Measurements from ENCODE around the gene GM2A.

GM2A gene

GRCh38 chr5:151221574-151221973 is 31.4 kb upstream of the GM2A start:
- in situ Hi-C loops (cut with HindIII; ENCODE audit: low sequenced_read_pairs) = no loop called here
- no peak for DNase-seq (ENCODE audit: low read depth, low spot score)

DNA sequence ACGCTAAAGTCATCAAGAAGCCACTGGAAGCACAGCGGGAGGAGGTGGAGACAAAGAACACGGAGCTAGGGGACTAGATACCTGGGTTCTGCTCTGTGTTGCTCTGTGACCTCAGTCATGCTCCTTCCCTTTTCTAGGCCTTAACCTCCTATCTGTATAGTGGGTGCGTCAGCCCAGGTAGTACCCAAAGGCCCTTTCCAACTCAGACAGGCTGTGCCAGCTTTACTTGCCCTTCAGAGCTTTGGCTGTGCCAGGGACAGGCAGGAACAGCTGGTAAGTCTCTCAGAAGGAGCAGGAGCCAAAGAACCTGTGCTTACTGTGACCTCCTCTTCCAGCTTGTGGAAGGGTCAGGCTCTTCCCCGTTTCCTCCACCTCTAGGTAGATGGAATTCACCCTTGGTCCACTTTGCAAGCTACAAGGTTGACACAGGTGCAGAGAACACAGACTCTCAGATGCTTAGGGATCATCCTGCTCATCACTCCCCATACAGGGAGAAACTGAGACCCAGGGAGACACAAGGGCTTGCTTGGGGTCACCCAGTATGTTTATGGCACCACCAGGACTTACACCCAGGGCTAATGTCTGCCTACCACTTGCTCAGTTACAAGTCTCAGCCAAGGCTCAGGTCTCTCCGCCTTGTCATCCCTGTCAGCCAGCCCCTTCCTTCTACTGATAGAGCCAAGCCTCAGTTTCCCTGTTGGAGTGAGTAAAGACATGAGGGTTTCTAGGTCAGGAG is 30.8 kb upstream of the GM2A start:
- no peak for DNase-seq (ENCODE audit: low read depth, low spot score)
- no peak overlapping the region for H3K4me3 ChIP-seq (ENCODE audit: low read depth, low read length)
- in situ Hi-C loops (cut with HindIII; ENCODE audit: low sequenced_read_pairs) = no loop called here
- TF ChIP-seq CTCF (IDR thresholded peaks at IDR 0.05; ENCODE audit: low read depth, low read length) = no peak

More at GRCh38 chr5:151221574-151221973, 31.4 kb upstream of the GM2A start:
- no peak overlapping the region for H3K4me3 ChIP-seq (ENCODE audit: low read depth, low read length)
- TF ChIP-seq CTCF (IDR thresholded peaks at IDR 0.05; ENCODE audit: low read depth, low read length) = no peak

DNA sequence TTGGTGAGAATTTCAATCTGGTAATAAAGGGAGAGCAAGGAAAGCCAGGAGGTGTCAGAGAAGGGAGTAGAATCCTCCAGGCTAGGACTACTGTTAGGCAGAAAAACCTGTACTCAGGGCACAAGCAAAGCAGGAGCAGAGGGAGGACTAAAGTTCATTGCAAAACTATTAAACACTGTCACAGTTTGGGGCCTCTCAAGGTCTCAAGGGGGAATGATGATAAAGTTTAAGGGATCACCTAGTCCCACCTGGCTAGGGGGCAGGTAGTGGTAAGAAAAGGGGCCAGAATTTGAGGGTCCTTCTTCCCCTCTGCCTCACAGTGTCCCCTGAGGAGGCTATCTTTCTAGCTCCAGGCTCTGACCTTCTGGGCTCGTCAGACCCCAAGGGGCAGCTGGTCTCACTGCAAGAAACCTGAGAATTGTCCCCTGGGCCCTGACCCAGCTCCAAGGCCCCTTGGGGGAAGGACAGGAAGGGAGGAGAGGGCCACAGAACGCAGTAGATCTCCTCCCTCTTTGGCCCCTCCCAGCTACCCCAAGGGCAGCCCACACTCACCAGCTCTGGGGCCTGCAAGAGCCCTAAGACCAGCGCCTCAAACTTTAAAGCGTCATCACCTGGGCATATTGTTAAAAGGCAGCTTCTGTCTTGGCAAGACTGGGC is 30.1 kb upstream of the GM2A start:
- in situ Hi-C loops (cut with HindIII; ENCODE audit: low sequenced_read_pairs) = no loop called here
- peak overlapping the region; percentile 50 for H3K4me3 ChIP-seq (ENCODE audit: low read depth, low read length)
- no peak for TF ChIP-seq CTCF (IDR thresholded peaks at IDR 0.05; ENCODE audit: low read depth, low read length)
- no peak for DNase-seq (ENCODE audit: low read depth, low spot score)

DNA sequence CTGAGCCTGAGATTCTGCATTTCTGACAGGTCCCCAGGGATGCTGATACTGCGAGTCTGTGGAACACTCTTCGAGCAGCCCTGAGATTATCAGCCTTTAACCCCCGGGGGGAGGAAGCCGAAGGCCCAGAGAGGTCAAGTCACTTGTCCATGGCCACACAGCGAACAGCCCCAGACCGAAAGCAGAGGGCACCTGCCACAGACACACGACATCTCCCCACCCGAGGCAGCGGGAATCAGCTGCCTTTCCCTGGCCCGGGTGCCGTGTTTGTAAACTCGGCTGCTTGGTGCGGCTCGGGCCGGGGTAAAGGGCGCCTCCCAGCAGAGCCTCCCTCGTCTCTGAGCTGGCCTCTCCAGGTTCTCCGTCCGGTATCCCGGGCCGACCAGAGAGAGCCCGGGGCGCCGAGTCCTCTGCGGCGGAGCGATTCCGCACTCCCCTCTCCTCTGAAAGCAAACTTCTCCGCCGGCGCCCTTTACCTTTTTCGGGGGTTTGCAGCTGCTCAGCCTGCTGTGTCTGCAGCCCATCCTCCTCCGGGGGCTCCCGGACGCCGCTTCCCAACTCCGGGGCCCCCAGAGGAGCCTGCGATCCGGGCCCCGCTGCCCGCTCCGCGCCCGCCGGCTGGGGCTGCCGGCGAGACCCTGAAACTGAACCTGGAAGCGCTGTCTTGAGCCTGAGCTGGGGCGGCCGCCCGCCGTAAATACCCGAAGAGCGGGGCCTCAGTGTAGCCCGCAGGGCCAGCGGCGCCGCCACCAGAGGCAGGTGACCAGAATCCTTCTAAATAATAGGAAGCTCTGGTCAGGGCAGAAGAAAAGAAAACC is 29.3 kb upstream of the GM2A start, which contains the start of gene CCDC69:
Gene CCDC69, minus strand, starts transcription at position 646 of the 818 bp plus-strand sequence. Its CDS starts 122 bp downstream, at position 524.
- DNase-seq (ENCODE audit: low read depth, low spot score) = peak; percentile 73
- peak; percentile 11 for TF ChIP-seq CTCF (IDR thresholded peaks at IDR 0.05; ENCODE audit: low read depth, low read length)
- in situ Hi-C loops (cut with HindIII; ENCODE audit: low sequenced_read_pairs) = no loop called here
- H3K4me3 ChIP-seq (ENCODE audit: low read depth, low read length) = peak within 1 kb of the TSS; percentile 50

- in situ Hi-C loops (cut with HindIII; ENCODE audit: low sequenced_read_pairs) = no loop called here
- TF ChIP-seq CTCF (IDR thresholded peaks at IDR 0.05; ENCODE audit: low read depth, low read length) = no peak
- DNase-seq (ENCODE audit: low read depth, low spot score) = no peak
- H3K4me3 ChIP-seq (ENCODE audit: low read depth, low read length) = peak overlapping the region; percentile 50
Observed at GRCh38 chr5:151224372-151224771, 28.6 kb upstream of the GM2A start.

GRCh38 chr5:151225071-151225470 is 27.9 kb upstream of the GM2A start:
- in situ Hi-C loops (cut with HindIII; ENCODE audit: low sequenced_read_pairs) = no loop called here
- H3K4me3 ChIP-seq (ENCODE audit: low read depth, low read length) = no peak overlapping the region
- TF ChIP-seq CTCF (IDR thresholded peaks at IDR 0.05; ENCODE audit: low read depth, low read length) = no peak

More at GRCh38 chr5:151225071-151225470, 27.9 kb upstream of the GM2A start:
- DNase-seq (ENCODE audit: low read depth, low spot score) = no peak

All from astrocyte of the spinal cord (primary cell).